Liver (tissue), 3 donors: ENCODE measurements around the gene SPSB1.

Experiments
- FOXA1 ChIP-seq: IDR thresholded peaks from 2 replicates; pipeline ENCODE4 v1.6.1; 2016; ENCODE audit warnings: antibody characterized with exemption
- GABPA ChIP-seq, 2 donors: IDR thresholded peaks in 1 of 2; conservative IDR thresholded peaks in 1 of 2; 2 replicates each; pipeline ENCODE4 v1.6.1; 2016; ENCODE audit warnings: antibody characterized with exemption in 2 of 2, mild to moderate bottlenecking in 1 of 2, moderate library complexity in 1 of 2
- SP1 ChIP-seq: IDR thresholded peaks from 2 replicates; pipeline ENCODE4 v1.6.1; 2018; ENCODE audit warnings: antibody characterized with exemption, mild to moderate bottlenecking
- TAF1 ChIP-seq: conservative IDR thresholded peaks from 2 replicates; pipeline ENCODE4 v1.6.1; 2016; ENCODE audit warnings: antibody characterized with exemption, mild to moderate bottlenecking
- TF ChIP-seq, protein P1 (sequence below): fragments of 150-350 bp; IDR thresholded peaks from 2 replicates; pipeline ENCODE4 v1.5.1; 2017; ENCODE audit warnings: improper control_type of control experiment, low read depth, low read length; ENCODE audit not compliant: missing input control
- donor health status: healthy.
- donor health status: healthy.

DNA sequence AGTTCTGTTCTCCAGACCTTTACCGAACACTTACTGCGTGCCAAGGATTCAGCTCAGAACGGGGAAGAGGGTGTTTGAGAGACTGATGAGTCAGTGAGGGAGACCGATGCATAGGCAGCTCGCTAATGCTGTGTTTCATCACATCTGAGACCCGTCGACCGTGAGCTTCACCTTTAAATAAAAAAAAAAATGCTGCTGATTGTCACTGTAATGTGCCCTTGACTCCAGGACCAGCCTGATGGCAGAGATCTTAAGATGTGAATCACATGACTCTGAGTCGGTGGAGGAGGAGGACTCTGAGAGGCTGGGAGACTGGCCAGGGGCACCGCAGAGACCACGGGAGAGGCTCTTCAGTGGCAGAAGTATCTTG lies 28.8 kb downstream of the SPSB1 start:
- TF ChIP-seq SP1 (no peak), FOXA1 (no peak), TAF1 (no peak), GABPA (IDR thresholded peaks at IDR 0.05 in 1 of 2, conservative IDR thresholded peaks at IDR 0.05 in 1 of 2) (no peak)
- TF ChIP-seq, protein P1, sequence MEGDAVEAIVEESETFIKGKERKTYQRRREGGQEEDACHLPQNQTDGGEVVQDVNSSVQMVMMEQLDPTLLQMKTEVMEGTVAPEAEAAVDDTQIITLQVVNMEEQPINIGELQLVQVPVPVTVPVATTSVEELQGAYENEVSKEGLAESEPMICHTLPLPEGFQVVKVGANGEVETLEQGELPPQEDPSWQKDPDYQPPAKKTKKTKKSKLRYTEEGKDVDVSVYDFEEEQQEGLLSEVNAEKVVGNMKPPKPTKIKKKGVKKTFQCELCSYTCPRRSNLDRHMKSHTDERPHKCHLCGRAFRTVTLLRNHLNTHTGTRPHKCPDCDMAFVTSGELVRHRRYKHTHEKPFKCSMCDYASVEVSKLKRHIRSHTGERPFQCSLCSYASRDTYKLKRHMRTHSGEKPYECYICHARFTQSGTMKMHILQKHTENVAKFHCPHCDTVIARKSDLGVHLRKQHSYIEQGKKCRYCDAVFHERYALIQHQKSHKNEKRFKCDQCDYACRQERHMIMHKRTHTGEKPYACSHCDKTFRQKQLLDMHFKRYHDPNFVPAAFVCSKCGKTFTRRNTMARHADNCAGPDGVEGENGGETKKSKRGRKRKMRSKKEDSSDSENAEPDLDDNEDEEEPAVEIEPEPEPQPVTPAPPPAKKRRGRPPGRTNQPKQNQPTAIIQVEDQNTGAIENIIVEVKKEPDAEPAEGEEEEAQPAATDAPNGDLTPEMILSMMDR = no peak
